Cardiac muscle cell (in vitro differentiated cells and primary cell): ENCODE results near the gene TMEM37. TPM values are rescaled to one million over a fixed set of nuclear protein-coding genes. Genes with fewer than 3 reads are reported as not detected.

Experiments used
- DNase-seq, 2 donors: peaks; one replicate each; pipeline versions ENCODE4 v3.0.0 to v3.0.0-alpha.2; 2010 to 2017; ENCODE audit warnings: low read depth in 1 of 2, low spot score in 1 of 2
- H3K27ac ChIP-seq: fragments of 200-600 bp; sonication (generic); 2 replicates; pipeline ENCODE4 v1.5.1; 2016
- H3K27me3 ChIP-seq: fragments of 200-600 bp; sonication (generic); 2 replicates; pipeline ENCODE4 v1.6.0; 2016; ENCODE audit warnings: control low read depth
- H3K36me3 ChIP-seq: fragments of 200-600 bp; sonication (generic); 2 replicates; pipeline ENCODE4 v1.5.1; 2016; ENCODE audit warnings: control low read depth
- H3K4me1 ChIP-seq: fragments of 200-600 bp; sonication (generic); 2 replicates; pipeline ENCODE4 v1.8.1; 2017; ENCODE audit warnings: low read depth, mild to moderate bottlenecking, mixed run types
- H3K4me3 ChIP-seq: fragments of 200-600 bp; sonication (generic); 2 replicates; pipeline ENCODE4 v1.5.1; 2016; ENCODE audit warnings: mild to moderate bottlenecking
- H3K9me3 ChIP-seq: fragments of 200-600 bp; sonication (generic); 2 replicates; pipeline ENCODE4 v1.5.1; 2017; ENCODE audit warnings: low read depth, mild to moderate bottlenecking, control low read depth
- polyA plus RNA-seq: library from polyadenylated mRNA; unstranded; fragments of >200 nt; fragmentation: Nextera tagmentation; extraction: Ambion mirVana; gene quantifications from 2 replicates; pipeline ENCODE4 v1.2.1, GENCODE V29; 2016
- total RNA-seq: library from RNA; depleted of rRNA; stranded (reverse); fragments of >200 nt; gene quantifications from 2 replicates; pipeline ENCODE4 v1.2.3, GENCODE V29; 2016
- TF ChIP-seq, protein P1 (sequence below): IDR thresholded peaks from 2 replicates; pipeline ENCODE4 v1.5.1; 2012; ENCODE audit warnings: low read depth, mild to moderate bottlenecking, low read length

The TMEM37 gene
- total and polyA plus RNA-seq, 2 experiments from 2014 or later = 2.1 to 4.3 TPM

DNA sequence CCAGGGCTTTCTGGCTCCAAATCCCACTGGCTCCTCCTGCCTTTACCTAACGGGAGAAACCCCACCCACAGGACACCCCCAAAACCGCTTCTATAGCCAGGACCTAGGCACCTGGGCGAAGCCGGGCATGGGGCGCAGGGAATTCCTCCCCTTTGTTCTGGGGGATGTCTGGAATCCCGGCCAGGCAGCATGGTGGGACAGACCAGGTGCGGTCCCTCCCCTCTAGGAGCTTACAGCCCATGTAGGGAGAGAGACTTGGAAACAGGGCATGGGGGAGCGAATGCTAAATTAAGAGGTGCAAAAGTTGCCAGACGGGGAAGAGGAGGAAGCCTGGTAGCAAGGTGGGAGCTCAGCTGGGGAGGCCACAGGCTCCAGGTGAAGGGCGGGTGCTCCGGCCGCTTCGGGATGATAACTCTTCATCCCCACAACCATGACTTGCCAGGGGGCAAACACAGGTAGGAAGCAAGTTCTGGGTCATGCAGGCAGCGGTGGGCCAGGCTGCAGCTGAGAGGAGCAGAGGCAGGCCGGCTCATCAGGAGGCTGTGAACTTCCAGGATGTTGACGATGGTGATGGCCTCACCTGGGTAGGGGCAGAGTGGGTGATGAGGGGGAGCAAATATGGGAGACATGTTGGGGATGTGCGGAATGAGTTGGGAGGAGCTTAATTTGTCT lies 1.3 kb downstream of the TMEM37 start:
- H3K4me1 ChIP-seq = peaks cover 20% of the 10 kb centered on the region
- TF ChIP-seq, protein P1, sequence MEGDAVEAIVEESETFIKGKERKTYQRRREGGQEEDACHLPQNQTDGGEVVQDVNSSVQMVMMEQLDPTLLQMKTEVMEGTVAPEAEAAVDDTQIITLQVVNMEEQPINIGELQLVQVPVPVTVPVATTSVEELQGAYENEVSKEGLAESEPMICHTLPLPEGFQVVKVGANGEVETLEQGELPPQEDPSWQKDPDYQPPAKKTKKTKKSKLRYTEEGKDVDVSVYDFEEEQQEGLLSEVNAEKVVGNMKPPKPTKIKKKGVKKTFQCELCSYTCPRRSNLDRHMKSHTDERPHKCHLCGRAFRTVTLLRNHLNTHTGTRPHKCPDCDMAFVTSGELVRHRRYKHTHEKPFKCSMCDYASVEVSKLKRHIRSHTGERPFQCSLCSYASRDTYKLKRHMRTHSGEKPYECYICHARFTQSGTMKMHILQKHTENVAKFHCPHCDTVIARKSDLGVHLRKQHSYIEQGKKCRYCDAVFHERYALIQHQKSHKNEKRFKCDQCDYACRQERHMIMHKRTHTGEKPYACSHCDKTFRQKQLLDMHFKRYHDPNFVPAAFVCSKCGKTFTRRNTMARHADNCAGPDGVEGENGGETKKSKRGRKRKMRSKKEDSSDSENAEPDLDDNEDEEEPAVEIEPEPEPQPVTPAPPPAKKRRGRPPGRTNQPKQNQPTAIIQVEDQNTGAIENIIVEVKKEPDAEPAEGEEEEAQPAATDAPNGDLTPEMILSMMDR = no peak
- no peaks in the 10 kb centered on the region for H3K9me3 ChIP-seq
- DNase-seq = no peak
- no peaks in the 10 kb centered on the region for H3K36me3 ChIP-seq
- H3K27ac ChIP-seq = no peak overlapping the region
- H3K4me3 ChIP-seq = no peak overlapping the region
- H3K27me3 ChIP-seq = no peaks in the 10 kb centered on the region

GRCh38 chr2:119433636-119434327 lies 2.1 kb downstream of the TMEM37 start:
- TF ChIP-seq, protein P1 = no peak
- no peak for DNase-seq
- no peaks in the 10 kb centered on the region for H3K27me3 ChIP-seq
- peaks cover 15% of the 10 kb centered on the region for H3K4me1 ChIP-seq
- H3K4me3 ChIP-seq = no peak overlapping the region
- no peaks in the 10 kb centered on the region for H3K36me3 ChIP-seq
- H3K27ac ChIP-seq = no peak overlapping the region
- H3K9me3 ChIP-seq = no peaks in the 10 kb centered on the region

- Histone ChIP-seq H3K27ac (no peak overlapping the region), H3K4me3 (no peak overlapping the region), H3K27me3 (no peaks in the 10 kb centered on the region), H3K9me3 (no peaks in the 10 kb centered on the region), H3K4me1 (peaks cover 7% of the 10 kb centered on the region), H3K36me3 (no peaks in the 10 kb centered on the region)
- no peak for DNase-seq
- TF ChIP-seq, protein P1 = no peak
These were observed 3.0 kb downstream of the TMEM37 start for GRCh38 chr2:119434664-119435063.

- TF ChIP-seq, protein P1 = no peak
- Histone ChIP-seq H3K27ac (no peak overlapping the region), H3K27me3 (no peaks in the 10 kb centered on the region), H3K4me1 (peaks cover 3% of the 10 kb centered on the region), H3K9me3 (no peaks in the 10 kb centered on the region), H3K4me3 (no peak overlapping the region), H3K36me3 (no peaks in the 10 kb centered on the region)
- DNase-seq = no peak
These were observed 3.7 kb downstream of the TMEM37 start for GRCh38 chr2:119435081-119435952.

DNA sequence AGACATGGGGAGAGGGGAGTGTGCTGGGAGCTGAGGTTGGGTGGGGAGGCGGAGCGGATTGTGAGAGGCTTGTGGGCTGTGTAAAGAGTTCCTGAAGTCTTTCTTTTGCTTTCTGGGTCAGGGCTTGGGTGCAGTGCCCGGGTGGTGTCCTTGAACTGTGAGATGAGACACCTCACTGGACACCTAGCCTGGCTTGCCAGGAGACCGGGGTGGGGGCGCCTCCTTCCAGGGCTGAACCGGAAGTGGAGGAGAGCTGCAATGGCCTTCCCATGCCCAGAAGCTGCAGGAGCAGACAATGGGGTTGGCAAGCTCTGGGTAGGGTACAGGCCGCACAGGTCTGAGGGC lies 4.3 kb downstream of the TMEM37 start:
- Histone ChIP-seq H3K36me3 (no peaks in the 10 kb centered on the region), H3K4me1 (peaks cover 3% of the 10 kb centered on the region), H3K27me3 (no peaks in the 10 kb centered on the region), H3K27ac (no peak overlapping the region), H3K9me3 (no peaks in the 10 kb centered on the region), H3K4me3 (no peak overlapping the region)
- TF ChIP-seq, protein P1 = no peak
- DNase-seq = no peak
